RPMI7951 (cell line): Measurements from ENCODE around the gene ZDHHC14. TPM values are rescaled to one million over a fixed set of nuclear protein-coding genes. Genes with fewer than 3 reads are reported as not detected.

ENCODE experiments used
- DNase-seq: peaks from one replicate; pipeline ENCODE4 v3.0.0-alpha.2; 2012; ENCODE audit warnings: low read depth
- total RNA-seq: library from RNA; depleted of rRNA; stranded (reverse); fragments of >200 nt; shearing (Covaris generic); gene quantifications from 2 replicates; pipeline ENCODE4 v1.2.3, GENCODE V29; 2014

ZDHHC14 gene
- total RNA-seq, 1 experiment from 2014 or later: 1.8 TPM

- no peak for DNase-seq
Observed at GRCh38 chr6:157642736-157643135, 261.7 kb downstream of the ZDHHC14 start.

- DNase-seq: peak; percentile 34
Observed at GRCh38 chr6:157644043-157644810, 263.2 kb downstream of the ZDHHC14 start.

GRCh38 chr6:157645201-157645795, 264.3 kb downstream of the ZDHHC14 start:
- no peak for DNase-seq

- no peak for DNase-seq
Observed at GRCh38 chr6:157646012-157646411, 265.0 kb downstream of the ZDHHC14 start.

GRCh38 chr6:157647261-157647915, 266.4 kb downstream of the ZDHHC14 start:
- no peak for DNase-seq

GRCh38 chr6:157648561-157648960, 267.6 kb downstream of the ZDHHC14 start:
- no peak for DNase-seq

GRCh38 chr6:157649311-157650260, 268.6 kb downstream of the ZDHHC14 start:
- no peak for DNase-seq

- no peak for DNase-seq
Observed at GRCh38 chr6:157650261-157650640, 269.3 kb downstream of the ZDHHC14 start.

GRCh38 chr6:157650801-157651200, 269.8 kb downstream of the ZDHHC14 start:
- DNase-seq: no peak

GRCh38 chr6:157651731-157652490, 270.9 kb downstream of the ZDHHC14 start:
- no peak for DNase-seq

- no peak for DNase-seq
Observed at GRCh38 chr6:157652601-157653363, 271.8 kb downstream of the ZDHHC14 start.

- no peak for DNase-seq
Observed at GRCh38 chr6:157653521-157653920, 272.5 kb downstream of the ZDHHC14 start.

GRCh38 chr6:157655139-157655538, 274.1 kb downstream of the ZDHHC14 start:
- DNase-seq: no peak

GRCh38 chr6:157656437-157656997, 275.5 kb downstream of the ZDHHC14 start:
- DNase-seq: peak; percentile 56

- no peak for DNase-seq
Observed at GRCh38 chr6:157657754-157658153, 276.8 kb downstream of the ZDHHC14 start.

- no peak for DNase-seq
Observed at GRCh38 chr6:157658301-157658700, 277.3 kb downstream of the ZDHHC14 start.

- no peak for DNase-seq
Observed at GRCh38 chr6:157659536-157660271, 278.7 kb downstream of the ZDHHC14 start.

GRCh38 chr6:157660414-157660813, 279.4 kb downstream of the ZDHHC14 start:
- DNase-seq: no peak

- no peak for DNase-seq
Observed at GRCh38 chr6:157661652-157662051, 280.7 kb downstream of the ZDHHC14 start.
